Mesenchymal stem cell (in vitro differentiated cells and primary cell): ENCODE results near the gene CHST15.

Experiments used
- DNase-seq: peaks from one replicate; pipeline ENCODE4 v3.0.0-alpha.2; 2013
- H2AFZ ChIP-seq: one replicate; pipeline ENCODE4 v1.6.1; 2013; ENCODE audit warnings: low read depth, mild to moderate bottlenecking, control low read depth, inconsistent platforms, low read length, moderate library complexity
- H2AK5ac ChIP-seq: 2 replicates; pipeline ENCODE4 v1.6.1; 2013; ENCODE audit warnings: low read length, moderate library complexity, mild to moderate bottlenecking, inconsistent platforms; ENCODE audit not compliant: severe bottlenecking
- H2BK120ac ChIP-seq: one replicate; pipeline ENCODE4 v1.6.1; 2013; ENCODE audit warnings: low read depth, mild to moderate bottlenecking, inconsistent platforms, low read length, moderate library complexity
- H2BK12ac ChIP-seq, 2 experiments: one replicate each; pipeline ENCODE4 v1.6.1; 2013; ENCODE audit warnings: inconsistent platforms in 2 of 2, low read length in 2 of 2, mild to moderate bottlenecking in 2 of 2, moderate library complexity in 2 of 2, control low read depth in 1 of 2
- H2BK15ac ChIP-seq: one replicate; pipeline ENCODE4 v1.6.1; 2013; ENCODE audit warnings: mild to moderate bottlenecking, low read depth, inconsistent platforms; ENCODE audit not compliant: poor library complexity, severe bottlenecking
- H2BK5ac ChIP-seq: 2 replicates; pipeline ENCODE4 v1.6.1; 2013; ENCODE audit warnings: low read depth, mild to moderate bottlenecking, low read length, control low read depth, inconsistent platforms; ENCODE audit not compliant: poor library complexity, severe bottlenecking
- H3K14ac ChIP-seq, 2 experiments: one replicate each; pipeline ENCODE4 v1.6.1; 2013; ENCODE audit warnings: inconsistent platforms in 2 of 2, low read length in 2 of 2, control low read depth in 1 of 2, mild to moderate bottlenecking in 1 of 2, moderate library complexity in 1 of 2
- H3K18ac ChIP-seq, 2 experiments: one replicate each; pipeline ENCODE4 v1.6.1; 2013; ENCODE audit warnings: inconsistent platforms in 2 of 2, low read length in 2 of 2, control low read depth in 1 of 2, low read depth in 1 of 2, mild to moderate bottlenecking in 1 of 2
- H3K23ac ChIP-seq, 2 experiments: one replicate each; pipeline ENCODE4 v1.6.1; 2013; ENCODE audit warnings: inconsistent platforms in 2 of 2, low read length in 2 of 2, mild to moderate bottlenecking in 2 of 2, moderate library complexity in 2 of 2, control low read depth in 1 of 2
- H3K27ac ChIP-seq: 2 replicates; pipeline ENCODE4 v1.5.1; 2013; ENCODE audit warnings: mild to moderate bottlenecking, moderate library complexity, low read length, control low read depth, inconsistent platforms; ENCODE audit not compliant: poor library complexity, severe bottlenecking
- H3K27me3 ChIP-seq, 2 experiments: 2 replicates each; pipeline versions ENCODE4 v1.6.1 to v1.7.0; 2013; ENCODE audit warnings: low read length in 2 of 2, mild to moderate bottlenecking in 2 of 2, moderate library complexity in 2 of 2, control low read depth in 1 of 2, inconsistent platforms in 1 of 2; ENCODE audit not compliant: control insufficient read depth in 1 of 2, insufficient read depth in 1 of 2
- H3K36me3 ChIP-seq, 2 experiments: 2 replicates each; pipeline versions ENCODE4 v1.6.1 to v1.7.0; 2013; ENCODE audit warnings: low read length in 2 of 2, control low read depth in 1 of 2, inconsistent platforms in 1 of 2, low read depth in 1 of 2, mild to moderate bottlenecking in 1 of 2; ENCODE audit not compliant: insufficient read depth in 2 of 2, control insufficient read depth in 1 of 2
- H3K4ac ChIP-seq, 2 experiments: one replicate each; pipeline ENCODE4 v1.6.1; 2013; ENCODE audit warnings: inconsistent platforms in 2 of 2, low read length in 2 of 2, mild to moderate bottlenecking in 2 of 2, moderate library complexity in 2 of 2, control low read depth in 1 of 2, low read depth in 1 of 2
- H3K4me1 ChIP-seq: 2 replicates; pipeline ENCODE4 v1.6.1; 2013; ENCODE audit warnings: low read depth, low read length, control low read depth; ENCODE audit not compliant: control insufficient read depth, insufficient read depth
- H3K4me2 ChIP-seq: 2 replicates; pipeline ENCODE4 v1.6.1; 2013; ENCODE audit warnings: low read length, mild to moderate bottlenecking, inconsistent platforms; ENCODE audit not compliant: poor library complexity, severe bottlenecking
- H3K4me3 ChIP-seq, 2 experiments: 2 replicates each; pipeline versions ENCODE4 v1.5.1 to v1.7.0; 2013; ENCODE audit warnings: low read length in 2 of 2, mild to moderate bottlenecking in 2 of 2, control low read depth in 1 of 2, low read depth in 1 of 2; ENCODE audit not compliant: insufficient read depth in 1 of 2
- H3K79me1 ChIP-seq: replicated peaks from 2 replicates; pipeline ENCODE4 v1.6.1; 2013; ENCODE audit warnings: mild to moderate bottlenecking, control low read depth, low read length, inconsistent platforms; ENCODE audit not compliant: poor library complexity, severe bottlenecking
- H3K9ac ChIP-seq: 2 replicates; pipeline ENCODE4 v1.7.0; 2013; ENCODE audit warnings: mild to moderate bottlenecking, low read length, moderate library complexity
- H3K9me3 ChIP-seq: 2 replicates; pipeline ENCODE4 v1.7.0; 2013; ENCODE audit warnings: mild to moderate bottlenecking, low read length; ENCODE audit not compliant: control insufficient read depth
- H4K8ac ChIP-seq: one replicate; pipeline ENCODE4 v1.6.1; 2013; ENCODE audit warnings: inconsistent platforms, mild to moderate bottlenecking, low read length, moderate library complexity
- H4K91ac ChIP-seq: one replicate; pipeline ENCODE4 v1.6.1; 2013; ENCODE audit warnings: mild to moderate bottlenecking, low read length, inconsistent platforms
- WGBS: methylation state at CpG from one replicate; pipeline ENCODE4 v1.1.7; 2013; ENCODE audit warnings: mixed read lengths; 5-methylcytosine and 5-hydroxymethylcytosine counted together

CHST15 gene

DNA sequence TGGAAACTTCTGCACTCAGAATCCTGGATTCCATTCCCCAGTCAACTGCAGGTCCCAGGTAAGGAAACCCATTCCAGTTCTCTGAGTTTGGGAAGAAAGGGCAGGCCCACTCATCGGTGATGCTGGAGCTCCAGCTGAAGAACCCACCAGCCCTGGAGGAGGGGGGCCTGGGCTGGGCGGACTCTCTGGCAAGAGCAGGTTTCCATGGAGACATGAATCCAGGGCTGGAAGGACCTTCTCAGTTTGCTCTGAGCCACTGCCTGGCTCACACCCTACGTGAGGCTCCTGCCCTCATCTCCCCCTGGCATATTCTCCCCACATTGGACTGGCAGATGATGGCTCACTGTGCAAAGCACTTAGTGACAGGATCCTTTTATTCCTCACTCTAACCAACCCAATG lies 128.4 kb downstream of the CHST15 start:
- Histone ChIP-seq H3K27me3 (peaks cover 29 to 67% of the 10 kb centered on the region in 2 experiments), H3K4ac (no peak overlapping the region), H2BK12ac (no peak overlapping the region), H2BK120ac (no peak overlapping the region), H3K23ac (no peak overlapping the region), H3K4me1 (no peaks in the 10 kb centered on the region), H4K8ac (no peak overlapping the region), H3K9me3 (peaks cover 14% of the 10 kb centered on the region), H2BK5ac (no peak overlapping the region), H3K14ac (no peak overlapping the region), H3K4me3 (no peak overlapping the region), H3K18ac (no peak overlapping the region), H3K27ac (no peak overlapping the region), H3K9ac (no peak overlapping the region), H4K91ac (no peak overlapping the region), H3K4me2 (no peak overlapping the region), H3K79me1 (no peaks in the 10 kb centered on the region), H2AFZ (no peak overlapping the region), H2BK15ac (no peak overlapping the region), H3K36me3 (no peaks in the 10 kb centered on the region), H2AK5ac (no peak overlapping the region)
- 79% methylated on average over 3 of the region's 3 CpGs for WGBS
- no peak for DNase-seq

DNA sequence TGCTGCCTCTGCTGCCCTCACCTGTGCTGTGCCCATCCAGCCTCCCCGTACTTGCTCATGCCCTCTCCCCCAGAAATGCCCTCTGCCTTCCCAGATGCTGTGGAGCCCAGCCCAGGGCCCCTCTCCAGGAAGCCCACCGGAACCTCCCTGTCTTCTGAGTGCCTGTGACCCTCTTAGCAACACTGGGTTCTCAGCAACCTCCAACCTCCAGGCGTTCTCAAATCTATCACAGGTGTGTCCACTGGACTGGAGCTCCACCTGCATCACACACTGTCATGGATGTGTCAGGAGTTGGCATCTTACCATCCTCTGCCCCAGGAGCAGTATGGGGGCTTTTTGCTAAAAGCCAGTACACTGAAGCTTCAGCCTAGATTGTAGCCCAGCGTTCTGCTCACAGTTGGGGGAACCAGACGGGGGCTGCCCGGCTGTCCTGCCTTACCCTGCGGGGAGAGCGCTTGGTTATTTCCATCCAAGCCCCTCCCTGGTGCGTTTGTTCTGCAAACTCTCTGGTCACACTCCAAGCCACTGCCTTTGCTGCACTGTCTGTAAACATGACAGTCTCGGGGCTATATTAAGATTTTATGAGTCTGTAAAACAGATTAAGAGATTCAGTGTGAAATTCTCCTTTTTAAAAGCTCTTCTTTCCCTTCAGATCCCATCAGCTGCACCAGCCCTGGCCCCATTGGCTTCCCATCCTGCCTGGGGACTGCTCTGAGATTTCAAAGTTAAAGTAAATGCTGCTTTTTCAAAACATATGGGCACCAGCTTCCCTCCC lies 130.5 kb downstream of the CHST15 start:
- Histone ChIP-seq H3K4me3 (no peak overlapping the region), H2BK5ac (no peak overlapping the region), H3K14ac (no peak overlapping the region), H2AFZ (no peak overlapping the region), H3K4ac (no peak overlapping the region), H3K36me3 (no peaks in the 10 kb centered on the region), H2BK120ac (no peak overlapping the region), H3K4me2 (no peak overlapping the region), H2BK15ac (no peak overlapping the region), H2BK12ac (no peak overlapping the region), H3K4me1 (no peaks in the 10 kb centered on the region), H2AK5ac (no peak overlapping the region), H4K91ac (no peak overlapping the region), H3K27ac (no peak overlapping the region), H3K18ac (no peak overlapping the region), H3K9ac (no peak overlapping the region), H3K23ac (no peak overlapping the region), H3K27me3 (peaks cover 12 to 48% of the 10 kb centered on the region in 2 experiments), H3K9me3 (peaks cover 14% of the 10 kb centered on the region), H3K79me1 (no peaks in the 10 kb centered on the region), H4K8ac (no peak overlapping the region)
- 80% methylated on average over 8 of the region's 10 CpGs for WGBS
- DNase-seq, result no peak

DNA sequence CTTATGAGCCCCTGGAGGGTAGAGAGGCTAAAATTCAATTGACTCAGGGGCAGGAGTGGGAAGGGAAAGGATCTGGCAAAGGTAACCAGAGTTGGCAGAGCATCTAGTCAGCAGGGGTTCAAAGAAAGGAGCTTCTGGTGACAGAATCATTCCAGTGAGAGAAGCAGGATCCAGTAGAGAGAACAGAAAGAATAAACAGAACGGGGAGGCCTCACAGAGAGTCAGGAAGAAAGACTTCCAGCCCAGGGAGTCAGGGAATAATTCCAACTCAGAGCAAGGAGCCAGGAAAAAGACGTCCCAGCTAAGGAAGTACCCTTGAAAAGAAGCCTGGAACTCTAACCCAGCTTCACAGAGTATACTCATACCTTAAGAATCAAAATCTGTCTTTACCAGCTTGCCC lies 135.2 kb downstream of the CHST15 start:
- H3K9me3 ChIP-seq, result peaks cover 14% of the 10 kb centered on the region
- H3K14ac ChIP-seq, result no peak overlapping the region
- H3K4me1 ChIP-seq, result no peaks in the 10 kb centered on the region
- no peak overlapping the region for H3K4ac ChIP-seq
- no peak overlapping the region for H2BK5ac ChIP-seq
- no peak overlapping the region for H3K4me3 ChIP-seq
- H3K23ac ChIP-seq, result no peak overlapping the region
- H2BK15ac ChIP-seq, result no peak overlapping the region
- peaks cover 7 to 15% of the 10 kb centered on the region in 2 experiments for H3K27me3 ChIP-seq
- H2BK12ac ChIP-seq, result no peak overlapping the region
- H3K18ac ChIP-seq, result no peak overlapping the region
- no peak overlapping the region for H2AFZ ChIP-seq
- no peak overlapping the region for H3K27ac ChIP-seq
- H2BK120ac ChIP-seq, result no peak overlapping the region
- WGBS, result 49% methylated on average over 2 of the region's 2 CpGs
- H3K9ac ChIP-seq, result no peak overlapping the region
- no peak overlapping the region for H4K91ac ChIP-seq
- no peaks in the 10 kb centered on the region for H3K79me1 ChIP-seq
- H4K8ac ChIP-seq, result no peak overlapping the region
- DNase-seq, result no peak
- no peak overlapping the region for H2AK5ac ChIP-seq
- no peak overlapping the region for H3K4me2 ChIP-seq
- H3K36me3 ChIP-seq, result no peaks in the 10 kb centered on the region
